COLO668 (cell line): ENCODE measurements around the gene SDR39U1.
"Not testable (repeated sequence)": the region's sequence is repeated elsewhere in the genome, so short reads cannot be mapped to it uniquely, and the experiment has no call there.

Experiments
- DNase-seq: peaks from one replicate; lab custom pipeline; 2025; ENCODE audit not compliant: unreplicated experiment; lab: John Stamatoyannopoulos, UW

Gene SDR39U1

GRCh38 chr14:24442240-24443052 is at the start of gene SDR39U1:
Gene SDR39U1, minus strand, starts transcription at chr14:24442776. Its CDS starts 7 bp downstream, at chr14:24442769.
- DNase-seq, result peak; percentile 98

- DNase-seq, result peak; percentile 8
These were observed 49.2 kb upstream of the SDR39U1 start for GRCh38 chr14:24491586-24492408.

- no peak for DNase-seq
These were observed 41.2 kb upstream of the SDR39U1 start for GRCh38 chr14:24483604-24484252.

GRCh38 chr14:24482699-24483303 is 40.2 kb upstream of the SDR39U1 start:
- DNase-seq, result not testable (repeated sequence)

GRCh38 chr14:24481622-24482324 is 39.2 kb upstream of the SDR39U1 start:
- peak; percentile 55 for DNase-seq

- not testable (repeated sequence) for DNase-seq
These were observed 37.4 kb upstream of the SDR39U1 start for GRCh38 chr14:24479999-24480398.

- DNase-seq, result no peak
These were observed 32.7 kb upstream of the SDR39U1 start for GRCh38 chr14:24475261-24475660.

GRCh38 chr14:24473211-24473610 is 30.6 kb upstream of the SDR39U1 start:
- DNase-seq, result no peak

GRCh38 chr14:24470450-24470849 is 27.9 kb upstream of the SDR39U1 start:
- DNase-seq, result not testable (repeated sequence)

GRCh38 chr14:24465805-24466204 is 23.2 kb upstream of the SDR39U1 start:
- no peak for DNase-seq

- DNase-seq, result no peak
These were observed 22.8 kb upstream of the SDR39U1 start for GRCh38 chr14:24465368-24465767.

GRCh38 chr14:24463884-24464785 is 21.6 kb upstream of the SDR39U1 start:
- no peak for DNase-seq

- DNase-seq, result peak; percentile 46
These were observed 20.7 kb upstream of the SDR39U1 start for GRCh38 chr14:24463017-24463883.

GRCh38 chr14:24461336-24461735 is 18.8 kb upstream of the SDR39U1 start:
- no peak for DNase-seq

- DNase-seq, result no peak
These were observed 16.8 kb upstream of the SDR39U1 start for GRCh38 chr14:24459331-24459730.

GRCh38 chr14:24458736-24459135 is 16.2 kb upstream of the SDR39U1 start:
- DNase-seq, result no peak

GRCh38 chr14:24456980-24457379 is 14.4 kb upstream of the SDR39U1 start:
- DNase-seq, result no peak

- not testable (repeated sequence) for DNase-seq
These were observed 8.3 kb upstream of the SDR39U1 start for GRCh38 chr14:24450828-24451227.
